Right atrium auricular region (tissue), 2 donors: Measurements from ENCODE around the gene ACTRT2. TPM values are rescaled to one million over a fixed set of nuclear protein-coding genes. Genes with fewer than 3 reads are reported as not detected.

ENCODE experiments used
- DNase-seq: peaks from one replicate; pipeline ENCODE4 v3.0.0-alpha.2; 2019; ENCODE audit warnings: low spot score
- H3K27ac ChIP-seq, 2 donors: fragments of 200-600 bp; sonication (generic); 1 replicate in 1 of 2; 2 replicates in 1 of 2; pipeline ENCODE4 v1.5.1; 2016 to 2019
- H3K27me3 ChIP-seq, 2 donors: fragments of 200-600 bp; sonication (generic); one replicate each; pipeline versions ENCODE4 v1.5.1 to v1.6.0; 2017 to 2019
- H3K36me3 ChIP-seq: fragments of 200-600 bp; sonication (generic); one replicate; pipeline ENCODE4 v1.5.1; 2016
- H3K4me1 ChIP-seq, 2 donors: fragments of 200-600 bp; sonication (generic); one replicate each; pipeline versions ENCODE4 v1.5.1 to v1.6.0; 2017 to 2019
- H3K4me3 ChIP-seq, 2 donors: fragments of 200-600 bp; sonication (generic); 1 replicate in 1 of 2; 2 replicates in 1 of 2; pipeline ENCODE4 v1.5.1; 2017 to 2019; ENCODE audit warnings: mild to moderate bottlenecking in 1 of 2, moderate library complexity in 1 of 2
- H3K9me3 ChIP-seq, 2 donors: fragments of 200-600 bp; sonication (generic); one replicate each; pipeline ENCODE4 v1.5.1; 2019
- CTCF ChIP-seq, 2 donors: fragments of 200-600 bp; sonication (generic); IDR thresholded peaks; one replicate each; pipeline ENCODE4 v1.5.1; 2019; ENCODE audit warnings: antibody characterized with exemption in 2 of 2
- total RNA-seq, 2 donors: library from RNA; depleted of rRNA; stranded (reverse); fragments of >200 nt; gene quantifications; one replicate each; pipeline ENCODE4 v1.1.0, GENCODE V29; 2016

The ACTRT2 gene
- total RNA-seq, 2 donors from 2014 or later = not detected

GRCh38 chr1:2999571-2999970 lies 21.7 kb upstream of the ACTRT2 start:
- Histone ChIP-seq H3K4me1 (no peaks in the 10 kb centered on the region), H3K9me3 (peaks cover 3 to 18% of the 10 kb centered on the region in 2 donors), H3K27ac (no peak overlapping the region), H3K36me3 (no peaks in the 10 kb centered on the region), H3K4me3 (no peak overlapping the region), H3K27me3 (no peaks in the 10 kb centered on the region)
- DNase-seq = no peak
- TF ChIP-seq CTCF (IDR thresholded peaks at IDR 0.05) = no peak

GRCh38 chr1:3000214-3000613 lies 21.1 kb upstream of the ACTRT2 start:
- peaks cover 3 to 14% of the 10 kb centered on the region in 2 donors for H3K9me3 ChIP-seq
- H3K36me3 ChIP-seq = no peaks in the 10 kb centered on the region
- no peaks in the 10 kb centered on the region for H3K27me3 ChIP-seq
- H3K27ac ChIP-seq = no peak overlapping the region
- no peak for DNase-seq
- no peak overlapping the region for H3K4me3 ChIP-seq
- TF ChIP-seq CTCF (IDR thresholded peaks at IDR 0.05) = no peak
- H3K4me1 ChIP-seq = no peaks in the 10 kb centered on the region

GRCh38 chr1:3000671-3001470 lies 20.4 kb upstream of the ACTRT2 start:
- DNase-seq = no peak
- TF ChIP-seq CTCF (IDR thresholded peaks at IDR 0.05) = no peak
- Histone ChIP-seq H3K9me3 (peaks cover 0 to 8% of the 10 kb centered on the region in 2 donors), H3K27ac (no peak overlapping the region), H3K4me3 (no peak overlapping the region), H3K4me1 (no peaks in the 10 kb centered on the region), H3K27me3 (no peaks in the 10 kb centered on the region), H3K36me3 (no peaks in the 10 kb centered on the region)

GRCh38 chr1:3001471-3002348 lies 19.6 kb upstream of the ACTRT2 start:
- DNase-seq = no peak
- no peak for TF ChIP-seq CTCF (IDR thresholded peaks at IDR 0.05)

GRCh38 chr1:3002349-3003038 lies 18.8 kb upstream of the ACTRT2 start:
- H3K4me3 ChIP-seq = no peak overlapping the region
- no peak overlapping the region for H3K27ac ChIP-seq
- no peaks in the 10 kb centered on the region for H3K36me3 ChIP-seq
- DNase-seq = no peak
- no peak for TF ChIP-seq CTCF (IDR thresholded peaks at IDR 0.05)
- H3K27me3 ChIP-seq = no peaks in the 10 kb centered on the region
- H3K4me1 ChIP-seq = no peaks in the 10 kb centered on the region
- H3K9me3 ChIP-seq = peaks cover 0 to 5% of the 10 kb centered on the region in 2 donors

More at GRCh38 chr1:3001471-3002348, 19.6 kb upstream of the ACTRT2 start:
- H3K4me3 ChIP-seq = no peak overlapping the region
- no peaks in the 10 kb centered on the region for H3K36me3 ChIP-seq
- H3K27ac ChIP-seq = no peak overlapping the region
- no peaks in the 10 kb centered on the region for H3K9me3 ChIP-seq
- no peaks in the 10 kb centered on the region for H3K4me1 ChIP-seq
- H3K27me3 ChIP-seq = no peaks in the 10 kb centered on the region
